Urothelium cell line (cell line): ENCODE data around the gene PGK1.
A peak's percentile ranks its signal among the peaks of the same experiment; 100 is the strongest.
"Not testable (repeated sequence)": the region's sequence is repeated elsewhere in the genome, so short reads cannot be mapped to it uniquely, and the experiment has no call there.

ENCODE experiments used
- DNase-seq: peaks from one replicate; pipeline ENCODE4 v3.0.0; 2011; ENCODE audit warnings: low spot score, mixed read lengths
- FAIRE-seq: peaks from 2 replicates; lab custom pipeline; 2011; peaks lifted over from hg19 to GRCh38; lab: Jason Lieb, UNC

PGK1 gene

GRCh38 chrX:78111140-78111931, 7.3 kb downstream of the PGK1 start:
- DNase-seq (no peak), FAIRE-seq (no peak)

GRCh38 chrX:78116365-78116764, 12.3 kb downstream of the PGK1 start:
- no peak for DNase-seq
- no peak for FAIRE-seq

GRCh38 chrX:78116766-78117165, 12.7 kb downstream of the PGK1 start:
- no peak for FAIRE-seq
- DNase-seq, result no peak

- DNase-seq (no peak), FAIRE-seq (no peak)
These were observed 14.6 kb downstream of the PGK1 start for GRCh38 chrX:78118628-78119027.

GRCh38 chrX:78119521-78120227, 15.6 kb downstream of the PGK1 start:
- DNase-seq (no peak), FAIRE-seq (no peak)

GRCh38 chrX:78123190-78123589, 19.1 kb downstream of the PGK1 start:
- no peak for FAIRE-seq
- no peak for DNase-seq

GRCh38 chrX:78124307-78124706, 20.3 kb downstream of the PGK1 start:
- DNase-seq, result no peak
- FAIRE-seq, result no peak

- FAIRE-seq (no peak), DNase-seq (no peak)
These were observed 21.1 kb downstream of the PGK1 start for GRCh38 chrX:78125148-78125547.

- FAIRE-seq, DNase-seq: not testable (repeated sequence)
These were observed 21.7 kb downstream of the PGK1 start for GRCh38 chrX:78125781-78126180.

- FAIRE-seq, result no peak
- DNase-seq, result no peak
These were observed 25.7 kb downstream of the PGK1 start for GRCh38 chrX:78129714-78130113.

GRCh38 chrX:78130396-78130795, 26.3 kb downstream of the PGK1 start:
- FAIRE-seq, result no peak

GRCh38 chrX:78131117-78131516, 27.1 kb downstream of the PGK1 start:
- FAIRE-seq, result no peak
- DNase-seq, result no peak

More at GRCh38 chrX:78130396-78130795, 26.3 kb downstream of the PGK1 start:
- no peak for DNase-seq

GRCh38 chrX:78133238-78133960, 29.4 kb downstream of the PGK1 start:
- FAIRE-seq (no peak), DNase-seq (no peak)

GRCh38 chrX:78139160-78140123, 35.4 kb downstream of the PGK1 start, which contains the start of gene TAF9B:
Gene TAF9B (minus strand): TSS chrX:78139650. CDS start chrX:78139611, 39 bp downstream.
- peak; percentile 92 for DNase-seq
- FAIRE-seq, result no peak

GRCh38 chrX:78140206-78140605, 36.2 kb downstream of the PGK1 start:
- DNase-seq (no peak), FAIRE-seq (no peak)

- not testable (repeated sequence) for DNase-seq, FAIRE-seq
These were observed 43.0 kb downstream of the PGK1 start for GRCh38 chrX:78147002-78147540.

GRCh38 chrX:78157373-78157772, 53.3 kb downstream of the PGK1 start:
- not testable (repeated sequence) for FAIRE-seq, DNase-seq

- not testable (repeated sequence) for DNase-seq, FAIRE-seq
These were observed 53.8 kb downstream of the PGK1 start for GRCh38 chrX:78157846-78158245.

GRCh38 chrX:78160711-78161110, 56.7 kb downstream of the PGK1 start:
- DNase-seq, FAIRE-seq: not testable (repeated sequence)

- DNase-seq, FAIRE-seq: not testable (repeated sequence)
These were observed 59.1 kb downstream of the PGK1 start for GRCh38 chrX:78163175-78163574.
